Measurements from ENCODE around the gene MS4A4E.
"Not testable (repeated sequence)": the region's sequence is repeated elsewhere in the genome, so short reads cannot be mapped to it uniquely, and the experiment has no call there.

Gene MS4A4E

DNA sequence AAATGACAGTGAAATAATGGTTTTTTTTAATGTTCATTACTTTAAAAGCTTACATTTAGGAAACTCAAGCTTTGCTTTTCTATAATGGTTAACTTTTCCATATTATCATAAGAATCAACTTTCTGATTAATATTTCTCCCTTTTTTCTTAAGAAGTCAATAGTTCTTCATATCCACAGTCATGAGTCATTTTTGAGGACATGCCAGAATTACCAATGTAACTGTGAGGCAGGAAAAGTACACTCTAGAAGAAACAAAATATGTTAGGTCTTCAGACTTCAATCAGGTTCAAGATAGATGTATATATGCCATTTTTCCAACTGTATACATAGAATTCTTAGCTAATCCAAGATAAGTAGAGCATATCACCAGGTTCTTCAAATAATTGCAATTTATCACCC is 70.9 kb downstream of the MS4A4E start:
- no peaks in the 10 kb centered on the region for H3K27me3 Mint-ChIP-seq (ENCODE audit: low read depth)
- H3K27ac Mint-ChIP-seq = no peak overlapping the region
- peaks cover 10% of the 10 kb centered on the region for H3K9me3 Mint-ChIP-seq

DNA sequence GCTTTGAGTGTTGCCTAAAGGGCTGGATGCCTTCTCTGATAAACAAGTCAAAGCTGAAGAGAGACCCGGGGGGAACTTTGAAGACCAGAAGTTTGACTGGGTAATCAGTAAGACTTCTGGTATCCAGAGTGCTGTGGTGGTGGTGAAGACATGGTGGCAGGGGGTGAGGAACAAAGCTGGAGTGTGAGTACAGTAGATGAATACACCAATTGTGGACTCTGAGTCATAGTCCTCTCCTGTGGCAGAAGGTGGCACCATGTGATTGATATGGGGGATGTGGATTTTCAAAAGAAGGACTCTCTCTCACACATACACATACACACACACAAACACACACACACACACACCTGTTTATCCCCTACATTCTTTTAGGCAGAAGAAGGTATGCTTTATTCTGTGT is 72.4 kb downstream of the MS4A4E start:
- Mint-ChIP-seq H3K27me3 (ENCODE audit: low read depth) (no peaks in the 10 kb centered on the region), H3K4me1 (ENCODE audit: low read depth) (no peaks in the 10 kb centered on the region), H3K27ac (no peak overlapping the region), H3K36me3 (ENCODE audit: low read depth) (no peaks in the 10 kb centered on the region), H3K4me3 (no peak overlapping the region), H3K9me3 (peaks cover 13% of the 10 kb centered on the region)

More for the DNA sequence above, 70.9 kb downstream of the MS4A4E start:
- Mint-ChIP-seq H3K36me3 (ENCODE audit: low read depth) (no peaks in the 10 kb centered on the region), H3K4me3 (no peak overlapping the region), H3K4me1 (ENCODE audit: low read depth) (no peaks in the 10 kb centered on the region)

DNA sequence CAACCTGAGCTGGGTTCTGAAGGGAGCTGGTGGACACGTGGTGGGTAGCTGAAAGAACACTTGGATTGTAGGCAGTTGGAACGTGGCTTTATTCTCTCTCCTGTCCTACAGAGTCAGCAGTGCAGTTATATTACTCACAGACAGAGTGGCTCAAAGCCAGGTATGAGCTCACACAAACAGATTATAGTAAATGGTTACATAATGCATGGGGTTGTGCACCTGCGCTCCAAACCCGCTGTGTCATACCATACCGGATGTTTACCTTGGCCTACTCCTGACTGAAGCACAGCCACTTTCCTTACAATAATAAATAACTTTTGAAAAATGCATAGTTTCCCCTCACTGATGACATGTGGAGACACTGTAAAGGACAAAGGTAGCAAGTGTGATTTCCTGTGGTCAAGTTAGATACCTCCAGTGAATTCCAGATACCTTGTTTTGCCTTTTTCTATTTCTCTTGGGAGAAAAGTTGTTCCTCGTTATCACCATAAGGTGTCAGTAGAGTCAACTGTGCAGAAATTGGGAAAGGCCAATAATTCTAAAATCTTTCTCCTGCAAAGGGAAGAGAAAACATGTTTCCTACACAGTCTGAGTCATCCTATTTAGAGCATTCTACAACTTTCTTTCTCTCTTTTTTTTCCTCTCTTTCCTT is 73.5 kb downstream of the MS4A4E start:
- peaks cover 18% of the 10 kb centered on the region for H3K9me3 Mint-ChIP-seq
- H3K4me1 Mint-ChIP-seq (ENCODE audit: low read depth) = no peaks in the 10 kb centered on the region
- H3K36me3 Mint-ChIP-seq (ENCODE audit: low read depth) = no peaks in the 10 kb centered on the region
- no peak overlapping the region for H3K4me3 Mint-ChIP-seq
- H3K27me3 Mint-ChIP-seq (ENCODE audit: low read depth) = no peaks in the 10 kb centered on the region
- H3K27ac Mint-ChIP-seq = no peak overlapping the region

DNA sequence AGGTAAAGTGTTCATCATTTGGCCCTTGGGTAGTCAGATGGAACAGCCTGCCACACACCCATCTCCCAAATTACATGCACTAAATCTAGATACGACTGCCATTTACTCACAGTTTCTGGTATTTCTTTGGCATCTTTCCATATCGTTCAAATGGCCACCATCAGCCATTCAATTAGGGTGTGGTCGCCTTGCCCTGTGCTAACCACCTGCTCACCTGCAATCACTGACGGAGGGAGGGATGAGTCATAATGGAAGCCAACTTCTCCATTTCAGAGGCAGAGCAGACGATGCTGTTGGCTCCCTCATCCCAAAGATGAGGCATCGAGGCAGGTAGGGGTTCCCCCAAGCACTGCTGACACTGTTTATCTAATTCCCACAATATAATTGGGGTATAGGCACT is 74.6 kb downstream of the MS4A4E start:
- no peaks in the 10 kb centered on the region for H3K27me3 Mint-ChIP-seq (ENCODE audit: low read depth)
- H3K36me3 Mint-ChIP-seq (ENCODE audit: low read depth) = no peaks in the 10 kb centered on the region
- H3K27ac Mint-ChIP-seq = no peak overlapping the region
- no peaks in the 10 kb centered on the region for H3K4me1 Mint-ChIP-seq (ENCODE audit: low read depth)
- H3K9me3 Mint-ChIP-seq = peaks cover 18% of the 10 kb centered on the region
- no peak overlapping the region for H3K4me3 Mint-ChIP-seq

DNA sequence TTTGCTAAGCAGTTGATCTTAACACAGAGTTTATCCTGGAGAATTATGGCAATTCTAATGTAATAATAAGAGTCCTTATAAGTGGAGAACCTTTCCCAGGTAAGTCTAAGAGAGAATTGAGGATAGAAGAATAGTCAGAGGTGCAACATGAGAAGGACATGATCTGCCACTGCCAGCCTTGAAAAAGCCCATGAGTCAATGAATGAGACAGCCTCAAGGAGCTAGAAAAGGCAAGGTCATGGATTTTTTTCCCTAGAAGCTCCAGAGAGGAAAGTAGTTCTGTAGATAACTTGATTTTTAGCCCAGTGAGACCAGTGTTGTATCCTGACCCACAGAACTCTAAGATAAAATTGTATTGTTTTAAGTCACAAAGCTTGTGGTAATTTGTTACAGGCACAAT is 77.0 kb downstream of the MS4A4E start:
- Mint-ChIP-seq H3K4me3 (no peak overlapping the region), H3K9me3 (peaks cover 18% of the 10 kb centered on the region), H3K4me1 (ENCODE audit: low read depth) (no peaks in the 10 kb centered on the region), H3K27me3 (ENCODE audit: low read depth) (no peaks in the 10 kb centered on the region), H3K36me3 (ENCODE audit: low read depth) (no peaks in the 10 kb centered on the region), H3K27ac (no peak overlapping the region)

DNA sequence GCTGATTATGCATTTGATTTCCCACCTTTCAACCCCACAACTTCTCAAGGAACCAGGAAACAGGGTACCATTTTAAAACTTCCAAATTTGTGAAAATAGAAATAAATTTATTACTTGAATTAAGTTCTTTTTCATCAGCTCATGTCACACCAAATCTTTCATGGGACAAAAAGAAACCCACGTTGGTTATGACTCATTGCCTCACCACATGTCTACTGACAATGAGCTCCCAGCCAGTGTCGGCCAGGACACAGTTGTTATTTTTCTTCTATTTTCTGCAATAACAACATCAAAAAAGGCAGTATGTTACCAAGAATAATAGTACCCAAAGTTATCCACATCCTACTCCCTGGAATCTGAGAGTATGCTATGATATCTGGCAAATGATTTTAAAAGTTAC is 77.4 kb downstream of the MS4A4E start:
- H3K27ac Mint-ChIP-seq = no peak overlapping the region
- no peaks in the 10 kb centered on the region for H3K27me3 Mint-ChIP-seq (ENCODE audit: low read depth)

DNA sequence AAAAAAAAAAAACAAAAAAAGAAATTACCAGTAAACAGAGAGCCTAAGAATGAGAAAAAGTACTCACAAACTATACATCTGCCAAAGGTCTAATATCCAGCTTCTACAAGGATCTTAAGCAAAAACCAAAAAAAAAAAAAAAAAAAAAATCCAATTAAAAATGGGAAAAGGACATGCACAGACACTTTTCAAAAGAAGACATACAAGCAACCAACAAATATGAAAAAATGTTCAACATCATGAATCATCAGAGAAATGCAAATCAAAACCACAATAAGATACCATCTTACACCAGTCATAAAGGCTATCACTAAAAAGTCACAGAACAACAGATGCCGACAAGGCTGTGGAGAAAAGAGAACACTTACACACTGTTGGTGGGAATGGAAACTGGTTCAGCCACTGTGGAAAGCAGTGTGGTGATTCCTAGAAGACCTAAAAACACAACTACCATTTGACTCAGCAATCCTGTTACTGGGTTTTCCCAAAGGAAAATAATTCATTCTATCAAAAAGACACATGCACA is 78.3 kb downstream of the MS4A4E start:
- Mint-ChIP-seq H3K4me1 (ENCODE audit: low read depth) (no peaks in the 10 kb centered on the region), H3K9me3 (peaks cover 18% of the 10 kb centered on the region)

More for the DNA sequence above, 77.4 kb downstream of the MS4A4E start:
- H3K9me3 Mint-ChIP-seq = peaks cover 18% of the 10 kb centered on the region
- no peaks in the 10 kb centered on the region for H3K4me1 Mint-ChIP-seq (ENCODE audit: low read depth)
- H3K36me3 Mint-ChIP-seq (ENCODE audit: low read depth) = no peaks in the 10 kb centered on the region
- no peak overlapping the region for H3K4me3 Mint-ChIP-seq

DNA sequence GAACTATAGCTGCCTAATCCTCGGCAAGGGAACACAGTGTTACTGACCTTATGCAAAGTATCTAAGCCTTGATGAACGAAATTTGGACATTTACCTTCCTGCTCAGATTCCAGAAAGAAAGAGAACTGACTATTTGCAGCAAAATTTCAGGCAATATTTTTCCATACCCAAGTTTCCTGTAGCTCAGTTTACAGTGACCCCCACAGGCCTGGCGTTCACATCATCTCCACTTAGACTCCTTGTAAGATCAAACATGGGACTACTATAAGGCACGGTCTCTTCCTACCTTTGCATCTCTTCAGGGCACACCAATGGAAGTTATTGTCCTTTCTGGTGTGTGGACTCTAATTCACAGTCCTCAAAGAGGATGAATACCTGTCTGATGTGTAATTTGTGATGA is 81.2 kb downstream of the MS4A4E start:
- H3K36me3 Mint-ChIP-seq (ENCODE audit: low read depth) = no peaks in the 10 kb centered on the region

More for the DNA sequence above, 78.3 kb downstream of the MS4A4E start:
- no peaks in the 10 kb centered on the region for H3K27me3 Mint-ChIP-seq (ENCODE audit: low read depth)
- no peak overlapping the region for H3K4me3 Mint-ChIP-seq
- no peaks in the 10 kb centered on the region for H3K36me3 Mint-ChIP-seq (ENCODE audit: low read depth)
- H3K27ac Mint-ChIP-seq = no peak overlapping the region

DNA sequence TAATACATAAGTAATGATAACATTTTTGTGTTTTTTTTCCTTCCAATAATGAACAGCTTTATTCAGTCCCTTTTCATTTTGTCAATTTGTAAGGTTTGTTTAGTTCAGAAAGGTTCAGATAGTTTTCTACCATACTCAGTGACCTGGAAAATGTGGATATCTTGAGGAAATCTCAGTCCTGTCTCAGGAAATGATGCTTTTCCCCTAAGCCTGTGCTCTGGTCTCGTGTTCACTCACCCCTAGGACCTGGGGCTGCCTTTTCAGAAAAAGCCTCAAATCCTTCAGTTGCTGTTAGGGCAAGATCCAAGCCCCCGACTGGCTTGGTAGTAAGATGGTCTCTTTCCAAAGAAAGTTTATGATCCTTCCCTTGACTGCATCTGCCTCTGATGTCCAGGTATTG is 81.8 kb downstream of the MS4A4E start:
- no peaks in the 10 kb centered on the region for H3K36me3 Mint-ChIP-seq (ENCODE audit: low read depth)
- H3K27me3 Mint-ChIP-seq (ENCODE audit: low read depth) = no peaks in the 10 kb centered on the region
- H3K9me3 Mint-ChIP-seq = peaks cover 5% of the 10 kb centered on the region
- no peak overlapping the region for H3K4me3 Mint-ChIP-seq
- no peaks in the 10 kb centered on the region for H3K4me1 Mint-ChIP-seq (ENCODE audit: low read depth)
- no peak overlapping the region for H3K27ac Mint-ChIP-seq

More for the DNA sequence above, 81.2 kb downstream of the MS4A4E start:
- Mint-ChIP-seq H3K27ac (no peak overlapping the region), H3K27me3 (ENCODE audit: low read depth) (no peaks in the 10 kb centered on the region), H3K4me1 (ENCODE audit: low read depth) (no peaks in the 10 kb centered on the region), H3K9me3 (peaks cover 5% of the 10 kb centered on the region), H3K4me3 (no peak overlapping the region)

DNA sequence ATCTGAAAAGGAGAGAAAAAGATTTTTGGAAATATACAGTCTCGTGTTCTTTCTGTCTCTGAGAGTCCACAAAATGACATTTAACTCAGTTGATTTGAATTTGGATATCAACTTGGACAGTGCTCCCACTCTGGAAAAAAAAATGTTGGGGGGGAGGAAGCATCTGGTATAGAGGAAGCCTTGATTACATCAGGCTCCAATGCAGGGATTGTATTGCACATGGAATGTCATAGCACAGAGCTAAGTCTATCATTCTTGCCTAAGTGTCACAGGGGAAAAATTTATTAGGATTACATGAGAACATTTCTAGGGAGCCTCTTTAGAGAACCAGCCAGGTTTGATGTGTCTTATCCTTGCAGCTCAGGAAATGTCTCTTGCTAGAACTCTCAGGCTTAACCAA is 83.1 kb downstream of the MS4A4E start:
- Mint-ChIP-seq H3K27me3 (ENCODE audit: low read depth) (no peaks in the 10 kb centered on the region), H3K9me3 (peaks cover 2% of the 10 kb centered on the region), H3K4me3 (no peak overlapping the region), H3K4me1 (ENCODE audit: low read depth) (no peaks in the 10 kb centered on the region), H3K27ac (no peak overlapping the region), H3K36me3 (ENCODE audit: low read depth) (no peaks in the 10 kb centered on the region)

DNA sequence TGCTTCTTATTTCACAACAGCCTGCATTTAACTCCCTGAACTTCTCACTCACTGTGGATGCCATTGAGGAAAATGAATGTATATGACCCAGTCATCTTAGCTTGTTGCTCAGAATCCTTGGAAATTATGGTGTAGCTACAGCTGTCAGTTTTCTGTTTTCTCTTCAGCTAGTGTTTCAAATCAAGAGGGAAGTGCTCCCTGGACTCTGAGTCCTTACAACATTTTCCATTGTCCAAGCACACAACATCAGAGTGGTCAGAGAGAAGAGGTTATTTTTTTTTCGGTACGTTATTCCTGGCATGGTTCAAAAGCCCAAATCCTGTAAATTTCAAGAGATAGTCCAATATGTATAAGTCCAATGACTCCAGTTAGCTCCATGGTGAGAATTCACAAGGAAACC is 83.7 kb downstream of the MS4A4E start:
- Mint-ChIP-seq H3K27me3 (ENCODE audit: low read depth) (no peaks in the 10 kb centered on the region), H3K4me3 (no peak overlapping the region), H3K9me3 (no peaks in the 10 kb centered on the region), H3K27ac (no peak overlapping the region), H3K4me1 (ENCODE audit: low read depth) (no peaks in the 10 kb centered on the region), H3K36me3 (ENCODE audit: low read depth) (no peaks in the 10 kb centered on the region)

DNA sequence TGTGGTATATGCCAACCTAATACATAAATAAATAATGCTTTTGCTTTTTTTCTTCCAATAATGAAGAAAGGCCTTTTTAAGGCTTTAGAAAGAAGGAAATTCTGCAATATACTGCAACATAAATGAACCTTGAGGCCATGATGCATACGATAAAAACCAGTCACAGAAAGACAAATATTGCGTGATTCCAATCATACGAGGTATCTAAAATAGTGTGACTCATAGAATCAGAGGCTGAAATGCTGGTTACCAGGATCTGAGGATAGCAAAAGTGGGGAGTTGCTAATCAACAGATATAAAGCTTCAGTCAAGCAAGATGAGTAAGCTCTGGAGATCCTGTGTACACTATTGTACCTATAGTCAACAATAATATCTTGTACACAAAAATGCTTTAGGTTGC is 84.3 kb downstream of the MS4A4E start:
- Mint-ChIP-seq H3K36me3 (ENCODE audit: low read depth) (no peaks in the 10 kb centered on the region), H3K4me1 (ENCODE audit: low read depth) (no peaks in the 10 kb centered on the region), H3K9me3 (no peaks in the 10 kb centered on the region), H3K4me3 (no peak overlapping the region), H3K27me3 (ENCODE audit: low read depth) (no peaks in the 10 kb centered on the region), H3K27ac (no peak overlapping the region)

DNA sequence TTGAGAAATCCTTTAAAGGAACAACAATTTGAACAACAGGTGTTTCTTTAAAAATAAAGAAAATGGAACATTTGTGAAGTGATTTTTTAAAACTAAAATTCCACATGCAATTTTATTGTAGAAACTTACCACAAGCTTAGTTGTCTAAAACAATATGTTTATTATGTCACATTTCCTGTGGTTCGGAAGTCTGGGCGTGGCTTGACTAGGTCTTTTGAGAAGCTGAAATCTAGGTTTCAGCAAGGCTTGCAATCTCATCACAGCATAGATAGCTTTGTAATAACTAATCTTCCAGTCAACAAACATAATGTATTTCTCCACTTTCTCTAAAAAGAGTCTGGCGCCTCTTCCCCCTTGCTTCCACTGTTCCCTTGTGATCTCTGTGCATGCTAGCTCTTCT is 87.0 kb downstream of the MS4A4E start:
- Mint-ChIP-seq H3K4me3 (no peak overlapping the region), H3K27ac (no peak overlapping the region), H3K36me3 (ENCODE audit: low read depth) (no peaks in the 10 kb centered on the region), H3K27me3 (ENCODE audit: low read depth) (no peaks in the 10 kb centered on the region), H3K4me1 (ENCODE audit: low read depth) (no peaks in the 10 kb centered on the region), H3K9me3 (peaks cover 6% of the 10 kb centered on the region)

DNA sequence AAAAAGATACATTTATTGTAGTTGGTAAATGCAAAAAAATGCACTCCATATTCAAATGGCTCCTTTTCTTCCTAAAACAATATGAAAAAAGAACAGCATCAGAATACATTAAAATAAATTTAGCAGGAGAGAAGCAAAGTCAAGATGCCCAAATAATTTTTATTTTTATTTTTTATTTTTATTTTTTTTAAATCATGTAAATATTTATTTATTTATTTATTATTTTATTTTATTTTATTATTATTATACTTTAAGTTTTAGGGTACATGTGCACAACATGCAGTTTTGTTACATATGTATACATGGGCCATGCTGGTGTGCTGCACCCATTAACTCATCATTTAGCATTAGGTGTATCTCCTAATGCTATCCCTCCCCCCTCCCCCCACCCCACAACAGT is 90.2 kb downstream of the MS4A4E start:
- H3K9me3 Mint-ChIP-seq; H3K27me3 Mint-ChIP-seq (ENCODE audit: low read depth); H3K36me3 Mint-ChIP-seq (ENCODE audit: low read depth); H3K4me1 Mint-ChIP-seq (ENCODE audit: low read depth); H3K4me3 Mint-ChIP-seq; H3K27ac Mint-ChIP-seq: not testable (repeated sequence)

DNA sequence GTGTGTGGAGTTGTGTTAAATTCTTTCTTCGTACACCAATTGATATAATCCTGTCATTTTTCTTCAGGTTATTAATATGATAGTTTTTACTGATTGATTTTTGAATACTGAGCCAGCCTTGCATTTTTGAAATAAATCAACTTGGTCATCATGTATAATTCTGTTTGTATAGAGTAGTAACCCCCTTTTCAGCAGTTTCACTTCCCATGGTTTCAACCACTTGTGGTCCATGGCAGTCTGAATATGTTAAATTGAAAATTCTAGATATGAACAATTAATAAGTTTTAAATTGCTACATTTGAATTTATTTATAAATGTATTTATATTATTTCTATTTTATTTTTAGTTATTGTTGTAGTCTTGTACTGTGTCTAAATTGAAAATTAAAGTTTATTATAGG is 92.7 kb downstream of the MS4A4E start:
- no peaks in the 10 kb centered on the region for H3K27me3 Mint-ChIP-seq (ENCODE audit: low read depth)
- no peaks in the 10 kb centered on the region for H3K36me3 Mint-ChIP-seq (ENCODE audit: low read depth)

More for the DNA sequence above, 92.7 kb downstream of the MS4A4E start:
- H3K27ac Mint-ChIP-seq = no peak overlapping the region
- H3K4me3 Mint-ChIP-seq = no peak overlapping the region
- H3K4me1 Mint-ChIP-seq (ENCODE audit: low read depth) = no peaks in the 10 kb centered on the region
- peaks cover 6% of the 10 kb centered on the region for H3K9me3 Mint-ChIP-seq
